Mesothelial cell of epicardium (in vitro differentiated cells): ENCODE results near the gene DSG2. TPM values are rescaled to one million over a fixed set of nuclear protein-coding genes. Genes with fewer than 3 reads are reported as not detected.
"Not testable (repeated sequence)": the region's sequence is repeated elsewhere in the genome, so short reads cannot be mapped to it uniquely, and the experiment has no call there.

Experiments
- DNase-seq, 2 experiments: peaks; one replicate each; pipeline ENCODE4 v3.0.0; 2021; ENCODE audit warnings: low spot score in 2 of 2; ENCODE audit not compliant: unreplicated experiment in 2 of 2
- H3K27ac Mint-ChIP-seq: 2 replicates; pipeline ENCODE4 v1.8.0; 2021; ENCODE audit warnings: mixed read lengths
- H3K27me3 Mint-ChIP-seq: 2 replicates; pipeline ENCODE4 v1.8.0; 2021; ENCODE audit warnings: low read depth, mixed read lengths
- H3K36me3 Mint-ChIP-seq: 2 replicates; pipeline ENCODE4 v1.8.0; 2021; ENCODE audit warnings: mixed read lengths
- H3K4me1 Mint-ChIP-seq: 2 replicates; pipeline ENCODE4 v1.8.0; 2021; ENCODE audit warnings: mixed read lengths
- H3K4me3 Mint-ChIP-seq: 2 replicates; pipeline ENCODE4 v1.8.0; 2021; ENCODE audit warnings: mild to moderate bottlenecking, moderate library complexity, mixed read lengths
- H3K9me3 Mint-ChIP-seq: 2 replicates; pipeline ENCODE4 v1.8.0; 2021; ENCODE audit warnings: mixed read lengths
- total RNA-seq: library from RNA; stranded (reverse); gene quantifications from 3 replicates; pipeline ENCODE4 v1.2.1, GENCODE V29; 2021
- TF ChIP-seq, protein P1 (sequence below): fragments of 200-600 bp; sonication (generic); IDR thresholded peaks from one replicate; pipeline ENCODE4 v1.5.0; 2021; ENCODE audit warnings: antibody characterized with exemption; ENCODE audit not compliant: unreplicated experiment

Gene DSG2
- total RNA-seq, 1 donor from 2014 or later = 98.0 TPM

DNA sequence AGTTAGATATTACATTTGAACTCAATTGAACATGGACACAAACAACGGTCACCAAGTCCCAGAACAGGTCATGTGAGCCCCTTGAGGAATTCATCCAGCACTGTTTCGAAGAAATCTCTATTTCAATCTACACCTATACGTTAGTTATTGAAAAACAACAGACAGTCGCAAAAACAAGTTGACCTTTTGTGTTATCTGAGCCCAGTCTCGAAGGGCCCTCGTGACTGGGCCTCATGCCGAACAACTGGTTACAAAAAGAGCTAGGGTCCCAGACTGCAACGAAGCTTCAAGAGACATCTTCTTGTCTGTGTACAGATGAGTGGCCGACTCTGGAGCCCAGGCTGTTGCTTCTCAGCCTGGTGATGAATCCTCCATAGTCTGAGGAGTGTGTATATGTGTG is 5.3 kb upstream of the DSG2 start:
- Mint-ChIP-seq H3K4me1 (peaks cover 33% of the 10 kb centered on the region), H3K27ac (no peak overlapping the region), H3K36me3 (peaks cover 3% of the 10 kb centered on the region), H3K27me3 (no peaks in the 10 kb centered on the region), H3K4me3 (no peak overlapping the region), H3K9me3 (peaks cover 6% of the 10 kb centered on the region)
- TF ChIP-seq, protein P1, sequence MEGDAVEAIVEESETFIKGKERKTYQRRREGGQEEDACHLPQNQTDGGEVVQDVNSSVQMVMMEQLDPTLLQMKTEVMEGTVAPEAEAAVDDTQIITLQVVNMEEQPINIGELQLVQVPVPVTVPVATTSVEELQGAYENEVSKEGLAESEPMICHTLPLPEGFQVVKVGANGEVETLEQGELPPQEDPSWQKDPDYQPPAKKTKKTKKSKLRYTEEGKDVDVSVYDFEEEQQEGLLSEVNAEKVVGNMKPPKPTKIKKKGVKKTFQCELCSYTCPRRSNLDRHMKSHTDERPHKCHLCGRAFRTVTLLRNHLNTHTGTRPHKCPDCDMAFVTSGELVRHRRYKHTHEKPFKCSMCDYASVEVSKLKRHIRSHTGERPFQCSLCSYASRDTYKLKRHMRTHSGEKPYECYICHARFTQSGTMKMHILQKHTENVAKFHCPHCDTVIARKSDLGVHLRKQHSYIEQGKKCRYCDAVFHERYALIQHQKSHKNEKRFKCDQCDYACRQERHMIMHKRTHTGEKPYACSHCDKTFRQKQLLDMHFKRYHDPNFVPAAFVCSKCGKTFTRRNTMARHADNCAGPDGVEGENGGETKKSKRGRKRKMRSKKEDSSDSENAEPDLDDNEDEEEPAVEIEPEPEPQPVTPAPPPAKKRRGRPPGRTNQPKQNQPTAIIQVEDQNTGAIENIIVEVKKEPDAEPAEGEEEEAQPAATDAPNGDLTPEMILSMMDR = no peak
- DNase-seq = no peak

GRCh38 chr18:31493171-31493570 is 4.8 kb upstream of the DSG2 start:
- Mint-ChIP-seq H3K9me3 (peaks cover 6% of the 10 kb centered on the region), H3K27ac (no peak overlapping the region), H3K36me3 (peaks cover 3% of the 10 kb centered on the region), H3K4me1 (peaks cover 28% of the 10 kb centered on the region), H3K4me3 (no peak overlapping the region), H3K27me3 (no peaks in the 10 kb centered on the region)
- TF ChIP-seq, protein P1 = no peak
- DNase-seq = no peak

- TF ChIP-seq, protein P1 = no peak
- H3K4me3 Mint-ChIP-seq = no peak overlapping the region
- no peaks in the 10 kb centered on the region for H3K27me3 Mint-ChIP-seq
- DNase-seq = no peak
- peaks cover 6% of the 10 kb centered on the region for H3K9me3 Mint-ChIP-seq
- peaks cover 3% of the 10 kb centered on the region for H3K36me3 Mint-ChIP-seq
- H3K27ac Mint-ChIP-seq = no peak overlapping the region
- peaks cover 25% of the 10 kb centered on the region for H3K4me1 Mint-ChIP-seq
These were observed 4.0 kb upstream of the DSG2 start for GRCh38 chr18:31493941-31494340.

DNA sequence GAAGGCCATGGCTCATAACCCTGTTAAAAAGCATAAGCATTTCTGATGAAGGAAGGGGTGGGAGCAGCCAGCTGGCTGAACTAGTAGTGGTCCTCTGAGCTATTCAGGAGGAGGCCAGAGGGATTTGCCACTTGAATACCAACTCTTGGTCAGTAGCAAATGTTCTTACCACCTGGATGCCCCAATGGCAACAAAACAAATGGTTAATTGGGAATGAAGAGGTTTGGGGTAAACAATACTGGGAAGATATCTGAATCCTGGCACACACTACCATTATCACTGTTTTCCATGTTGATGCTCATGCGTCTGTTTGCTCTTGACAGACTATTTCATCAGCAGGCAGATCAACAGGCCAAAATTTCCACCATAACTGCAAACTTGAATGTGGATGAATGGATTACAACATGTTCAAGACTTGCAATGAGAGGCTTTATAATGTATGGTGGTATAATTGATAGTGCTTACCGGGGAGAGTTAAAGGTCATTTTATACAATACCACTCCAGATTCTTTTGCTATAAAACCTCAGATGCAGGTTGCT is 3.2 kb upstream of the DSG2 start:
- H3K9me3 Mint-ChIP-seq, H3K4me3 Mint-ChIP-seq, H3K27ac Mint-ChIP-seq, H3K36me3 Mint-ChIP-seq, DNase-seq, H3K27me3 Mint-ChIP-seq: not testable (repeated sequence)
- peaks cover 26% of the 10 kb centered on the region for H3K4me1 Mint-ChIP-seq

- peaks cover 31% of the 10 kb centered on the region for H3K4me1 Mint-ChIP-seq
- no peak for DNase-seq
- TF ChIP-seq, protein P1 = no peak
- H3K4me3 Mint-ChIP-seq = peak overlapping the region; percentile 97
- no peaks in the 10 kb centered on the region for H3K27me3 Mint-ChIP-seq
- no peaks in the 10 kb centered on the region for H3K36me3 Mint-ChIP-seq
- H3K9me3 Mint-ChIP-seq = no peaks in the 10 kb centered on the region
- peak overlapping the region; percentile 21 for H3K27ac Mint-ChIP-seq
These were observed 557 bp upstream of the DSG2 start for GRCh38 chr18:31497404-31497835.

GRCh38 chr18:31498574-31499524 is 872 bp downstream of the DSG2 start:
- Mint-ChIP-seq H3K36me3 (no peaks in the 10 kb centered on the region), H3K9me3 (no peaks in the 10 kb centered on the region), H3K4me3 (peak overlapping the region; percentile 97), H3K4me1 (peaks cover 25% of the 10 kb centered on the region), H3K27me3 (no peaks in the 10 kb centered on the region), H3K27ac (peak overlapping the region; percentile 98)
- TF ChIP-seq, protein P1 = no peak
- DNase-seq = no peak
